Effector CD8-positive, alpha-beta T cell (primary cell): ENCODE results near the gene SRC.

ENCODE experiments used
- DNase-seq: peaks from one replicate; lab custom pipeline; 2025; lab: John Stamatoyannopoulos, UW

The SRC gene

GRCh38 chr20:37350649-37351574 lies 5.0 kb downstream of the SRC start:
- DNase-seq = no peak

- no peak for DNase-seq
These were observed 6.0 kb downstream of the SRC start for GRCh38 chr20:37351689-37352607.

- no peak for DNase-seq
These were observed 6.7 kb downstream of the SRC start for GRCh38 chr20:37352608-37352980.

- DNase-seq = no peak
These were observed 7.4 kb downstream of the SRC start for GRCh38 chr20:37353285-37353849.

GRCh38 chr20:37354210-37355195 lies 8.6 kb downstream of the SRC start:
- no peak for DNase-seq

- DNase-seq = no peak
These were observed 9.6 kb downstream of the SRC start for GRCh38 chr20:37355252-37356180.

GRCh38 chr20:37356387-37356786 lies 10.4 kb downstream of the SRC start:
- DNase-seq = no peak

GRCh38 chr20:37356961-37357371 lies 11.0 kb downstream of the SRC start:
- DNase-seq = no peak

- DNase-seq = no peak
These were observed 11.8 kb downstream of the SRC start for GRCh38 chr20:37357481-37358365.

GRCh38 chr20:37358366-37359150 lies 12.6 kb downstream of the SRC start:
- DNase-seq = no peak

- no peak for DNase-seq
These were observed 13.4 kb downstream of the SRC start for GRCh38 chr20:37359331-37359730.

- DNase-seq = no peak
These were observed 13.9 kb downstream of the SRC start for GRCh38 chr20:37359836-37360235.

- DNase-seq = no peak
These were observed 14.6 kb downstream of the SRC start for GRCh38 chr20:37360391-37361115.

- DNase-seq = no peak
These were observed 15.4 kb downstream of the SRC start for GRCh38 chr20:37361336-37361735.

GRCh38 chr20:37362231-37362792 lies 16.4 kb downstream of the SRC start:
- DNase-seq = no peak

- DNase-seq = no peak
These were observed 16.9 kb downstream of the SRC start for GRCh38 chr20:37362821-37363220.
